HG02840 (cell line): Measurements from ENCODE around the gene CCDC7.
"Not testable (repeated sequence)": the region's sequence is repeated elsewhere in the genome, so short reads cannot be mapped to it uniquely, and the experiment has no call there.

Experiments used
- ATAC-seq: cut with Tn5 transposase; IDR thresholded peaks from one replicate; pipeline ENCODE4 v1.9.1; 2021; ENCODE audit warnings: mild to moderate bottlenecking, moderate library complexity, moderate number of reproducible peaks; ENCODE audit not compliant: unreplicated experiment, low FRiP score

Gene CCDC7

GRCh38 chr10:32917817-32918216 is 471.9 kb downstream of the CCDC7 start:
- not testable (repeated sequence) for ATAC-seq

DNA sequence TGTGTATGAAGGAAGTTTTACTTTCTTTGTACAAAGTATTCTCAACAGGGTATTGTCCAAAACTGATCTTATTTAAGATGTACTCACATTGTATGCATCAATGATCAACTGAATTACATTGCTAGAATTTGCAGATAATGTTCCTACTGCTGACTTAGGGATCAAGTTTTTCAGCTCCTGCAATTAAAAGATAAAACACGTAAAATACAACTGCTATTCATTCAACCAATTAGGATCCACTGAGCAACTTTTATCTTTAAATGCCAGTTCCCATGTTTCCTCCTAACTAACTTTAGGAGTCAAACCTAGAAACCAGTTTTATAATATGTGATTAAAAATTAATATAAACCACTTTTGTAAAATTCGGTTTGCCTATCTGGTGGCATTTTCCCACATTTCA is 476.2 kb downstream of the CCDC7 start:
- ATAC-seq = no peak

DNA sequence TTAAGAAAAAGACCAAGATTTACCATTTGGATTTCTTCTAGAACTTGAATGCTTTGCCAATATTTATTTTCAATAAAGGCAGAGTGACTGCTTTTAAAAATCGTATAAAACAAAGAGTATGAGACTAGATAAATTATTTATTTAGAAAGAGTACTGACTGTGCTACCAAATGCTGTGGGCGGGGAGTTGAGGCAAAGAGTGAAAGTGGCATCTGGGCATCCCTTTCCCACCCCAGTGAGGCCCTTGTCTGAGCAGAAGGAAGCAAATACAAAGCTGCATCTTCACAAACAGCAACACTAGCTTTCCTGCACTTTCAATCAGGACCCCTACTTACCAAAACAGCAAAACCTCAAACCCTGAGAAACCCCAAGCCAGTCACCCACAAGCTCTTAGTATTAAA is 477.2 kb downstream of the CCDC7 start:
- no peak for ATAC-seq

DNA sequence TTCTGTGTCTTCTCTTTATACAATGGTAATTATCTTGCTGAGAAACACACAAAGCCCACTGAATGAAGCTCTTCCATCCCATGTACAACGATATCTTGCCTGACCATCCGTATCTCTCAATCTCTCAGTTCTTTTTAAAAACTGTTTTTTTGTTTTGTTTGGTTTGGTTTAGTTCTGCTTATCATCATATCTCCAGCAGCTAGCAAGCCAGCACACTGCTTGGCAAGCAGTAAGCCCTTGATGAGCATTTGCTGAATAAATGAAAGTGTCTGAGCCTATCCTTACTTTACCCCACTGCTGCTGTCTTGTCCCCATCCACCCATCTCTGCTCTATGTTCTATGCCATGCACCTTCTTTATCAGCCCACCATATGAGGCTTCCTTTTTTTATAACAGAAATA is 477.9 kb downstream of the CCDC7 start:
- ATAC-seq = no peak
